Neural cell (in vitro differentiated cells): ENCODE results near the gene PDHX.

Source experiments
- EP300 ChIP-seq: fragments of 450-650 bp; conservative IDR thresholded peaks from 2 replicates; pipeline ENCODE4 v1.6.1; 2014; ENCODE audit warnings: antibody characterized with exemption, mild to moderate bottlenecking, moderate library complexity; ENCODE audit not compliant: poor library complexity, severe bottlenecking
- EZH2 ChIP-seq: fragments of 200-600, 300-800 bp; shearing (Covaris generic), sonication (generic); IDR thresholded peaks from 2 replicates; pipeline ENCODE4 v1.6.1; 2014; ENCODE audit warnings: antibody characterized with exemption, low read length, borderline replicate concordance, mild to moderate bottlenecking; ENCODE audit not compliant: insufficient read depth, poor library complexity, severe bottlenecking
- MXI1 ChIP-seq: fragments of 450-650 bp; conservative IDR thresholded peaks from 2 replicates; pipeline ENCODE4 v1.6.1; 2014; ENCODE audit warnings: antibody characterized with exemption, mild to moderate bottlenecking; ENCODE audit not compliant: poor library complexity, severe bottlenecking
- POLR2AphosphoS5 ChIP-seq: IDR thresholded peaks from 2 replicates; pipeline ENCODE4 v1.6.1; 2012
- RAD21 ChIP-seq: fragments of 450-650 bp; conservative IDR thresholded peaks from 2 replicates; pipeline ENCODE4 v1.6.1; 2014; ENCODE audit warnings: antibody characterized with exemption, mild to moderate bottlenecking, moderate library complexity
- SMC3 ChIP-seq: fragments of 450-650 bp; conservative IDR thresholded peaks from 2 replicates; pipeline ENCODE4 v1.6.1; 2014; ENCODE audit warnings: antibody characterized with exemption, mild to moderate bottlenecking, moderate library complexity; ENCODE audit not compliant: poor library complexity
- TAF1 ChIP-seq: IDR thresholded peaks from 2 replicates; pipeline ENCODE4 v1.6.1; 2012; ENCODE audit warnings: low read depth
- TF ChIP-seq, protein P1 (sequence below): IDR thresholded peaks from 2 replicates; pipeline ENCODE4 v1.6.1; 2012; ENCODE audit warnings: borderline replicate concordance
- TF ChIP-seq, protein P2 (sequence below): fragments of 450-650 bp; IDR thresholded peaks from 2 replicates; pipeline ENCODE4 v1.5.1; 2014; ENCODE audit warnings: antibody characterized with exemption, mild to moderate bottlenecking, moderate library complexity; ENCODE audit not compliant: poor library complexity, severe bottlenecking

DNA sequence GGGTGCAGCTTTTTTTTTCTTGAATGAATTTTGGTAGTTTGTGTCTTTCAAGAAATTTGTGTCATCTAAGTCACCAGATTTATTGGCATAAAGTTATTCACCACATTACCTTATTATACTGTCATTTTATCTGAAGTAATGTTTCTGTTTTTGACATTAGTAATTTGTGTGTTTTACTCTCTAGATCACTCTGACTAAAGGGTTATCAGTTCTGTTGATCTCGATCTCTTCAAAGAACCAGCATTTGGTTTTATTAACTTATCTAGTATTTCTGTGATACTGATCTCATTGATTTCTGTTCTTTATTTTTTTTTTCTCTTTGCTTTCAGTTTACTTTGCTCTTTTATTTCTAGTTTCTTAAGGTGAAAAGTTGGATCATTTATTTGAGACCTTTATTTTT lies 55.5 kb downstream of the PDHX start:
- TF ChIP-seq SMC3, result no peak
- TF ChIP-seq POLR2AphosphoS5, result no peak
- no peak for TF ChIP-seq TAF1
- TF ChIP-seq, protein P1, sequence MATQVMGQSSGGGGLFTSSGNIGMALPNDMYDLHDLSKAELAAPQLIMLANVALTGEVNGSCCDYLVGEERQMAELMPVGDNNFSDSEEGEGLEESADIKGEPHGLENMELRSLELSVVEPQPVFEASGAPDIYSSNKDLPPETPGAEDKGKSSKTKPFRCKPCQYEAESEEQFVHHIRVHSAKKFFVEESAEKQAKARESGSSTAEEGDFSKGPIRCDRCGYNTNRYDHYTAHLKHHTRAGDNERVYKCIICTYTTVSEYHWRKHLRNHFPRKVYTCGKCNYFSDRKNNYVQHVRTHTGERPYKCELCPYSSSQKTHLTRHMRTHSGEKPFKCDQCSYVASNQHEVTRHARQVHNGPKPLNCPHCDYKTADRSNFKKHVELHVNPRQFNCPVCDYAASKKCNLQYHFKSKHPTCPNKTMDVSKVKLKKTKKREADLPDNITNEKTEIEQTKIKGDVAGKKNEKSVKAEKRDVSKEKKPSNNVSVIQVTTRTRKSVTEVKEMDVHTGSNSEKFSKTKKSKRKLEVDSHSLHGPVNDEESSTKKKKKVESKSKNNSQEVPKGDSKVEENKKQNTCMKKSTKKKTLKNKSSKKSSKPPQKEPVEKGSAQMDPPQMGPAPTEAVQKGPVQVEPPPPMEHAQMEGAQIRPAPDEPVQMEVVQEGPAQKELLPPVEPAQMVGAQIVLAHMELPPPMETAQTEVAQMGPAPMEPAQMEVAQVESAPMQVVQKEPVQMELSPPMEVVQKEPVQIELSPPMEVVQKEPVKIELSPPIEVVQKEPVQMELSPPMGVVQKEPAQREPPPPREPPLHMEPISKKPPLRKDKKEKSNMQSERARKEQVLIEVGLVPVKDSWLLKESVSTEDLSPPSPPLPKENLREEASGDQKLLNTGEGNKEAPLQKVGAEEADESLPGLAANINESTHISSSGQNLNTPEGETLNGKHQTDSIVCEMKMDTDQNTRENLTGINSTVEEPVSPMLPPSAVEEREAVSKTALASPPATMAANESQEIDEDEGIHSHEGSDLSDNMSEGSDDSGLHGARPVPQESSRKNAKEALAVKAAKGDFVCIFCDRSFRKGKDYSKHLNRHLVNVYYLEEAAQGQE, result no peak
- TF ChIP-seq, protein P2, sequence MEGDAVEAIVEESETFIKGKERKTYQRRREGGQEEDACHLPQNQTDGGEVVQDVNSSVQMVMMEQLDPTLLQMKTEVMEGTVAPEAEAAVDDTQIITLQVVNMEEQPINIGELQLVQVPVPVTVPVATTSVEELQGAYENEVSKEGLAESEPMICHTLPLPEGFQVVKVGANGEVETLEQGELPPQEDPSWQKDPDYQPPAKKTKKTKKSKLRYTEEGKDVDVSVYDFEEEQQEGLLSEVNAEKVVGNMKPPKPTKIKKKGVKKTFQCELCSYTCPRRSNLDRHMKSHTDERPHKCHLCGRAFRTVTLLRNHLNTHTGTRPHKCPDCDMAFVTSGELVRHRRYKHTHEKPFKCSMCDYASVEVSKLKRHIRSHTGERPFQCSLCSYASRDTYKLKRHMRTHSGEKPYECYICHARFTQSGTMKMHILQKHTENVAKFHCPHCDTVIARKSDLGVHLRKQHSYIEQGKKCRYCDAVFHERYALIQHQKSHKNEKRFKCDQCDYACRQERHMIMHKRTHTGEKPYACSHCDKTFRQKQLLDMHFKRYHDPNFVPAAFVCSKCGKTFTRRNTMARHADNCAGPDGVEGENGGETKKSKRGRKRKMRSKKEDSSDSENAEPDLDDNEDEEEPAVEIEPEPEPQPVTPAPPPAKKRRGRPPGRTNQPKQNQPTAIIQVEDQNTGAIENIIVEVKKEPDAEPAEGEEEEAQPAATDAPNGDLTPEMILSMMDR, result no peak
- TF ChIP-seq EZH2, result no peak
- no peak for TF ChIP-seq EP300
- TF ChIP-seq MXI1, result no peak
- no peak for TF ChIP-seq RAD21
